HG03045 (cell line): ENCODE data around the gene NTF4.

ENCODE experiments used
- ATAC-seq: cut with Tn5 transposase; IDR thresholded peaks from one replicate; pipeline ENCODE4 v1.9.1; 2021; ENCODE audit warnings: mild to moderate bottlenecking, moderate library complexity; ENCODE audit not compliant: unreplicated experiment

The NTF4 gene, protein sequence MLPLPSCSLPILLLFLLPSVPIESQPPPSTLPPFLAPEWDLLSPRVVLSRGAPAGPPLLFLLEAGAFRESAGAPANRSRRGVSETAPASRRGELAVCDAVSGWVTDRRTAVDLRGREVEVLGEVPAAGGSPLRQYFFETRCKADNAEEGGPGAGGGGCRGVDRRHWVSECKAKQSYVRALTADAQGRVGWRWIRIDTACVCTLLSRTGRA

DNA sequence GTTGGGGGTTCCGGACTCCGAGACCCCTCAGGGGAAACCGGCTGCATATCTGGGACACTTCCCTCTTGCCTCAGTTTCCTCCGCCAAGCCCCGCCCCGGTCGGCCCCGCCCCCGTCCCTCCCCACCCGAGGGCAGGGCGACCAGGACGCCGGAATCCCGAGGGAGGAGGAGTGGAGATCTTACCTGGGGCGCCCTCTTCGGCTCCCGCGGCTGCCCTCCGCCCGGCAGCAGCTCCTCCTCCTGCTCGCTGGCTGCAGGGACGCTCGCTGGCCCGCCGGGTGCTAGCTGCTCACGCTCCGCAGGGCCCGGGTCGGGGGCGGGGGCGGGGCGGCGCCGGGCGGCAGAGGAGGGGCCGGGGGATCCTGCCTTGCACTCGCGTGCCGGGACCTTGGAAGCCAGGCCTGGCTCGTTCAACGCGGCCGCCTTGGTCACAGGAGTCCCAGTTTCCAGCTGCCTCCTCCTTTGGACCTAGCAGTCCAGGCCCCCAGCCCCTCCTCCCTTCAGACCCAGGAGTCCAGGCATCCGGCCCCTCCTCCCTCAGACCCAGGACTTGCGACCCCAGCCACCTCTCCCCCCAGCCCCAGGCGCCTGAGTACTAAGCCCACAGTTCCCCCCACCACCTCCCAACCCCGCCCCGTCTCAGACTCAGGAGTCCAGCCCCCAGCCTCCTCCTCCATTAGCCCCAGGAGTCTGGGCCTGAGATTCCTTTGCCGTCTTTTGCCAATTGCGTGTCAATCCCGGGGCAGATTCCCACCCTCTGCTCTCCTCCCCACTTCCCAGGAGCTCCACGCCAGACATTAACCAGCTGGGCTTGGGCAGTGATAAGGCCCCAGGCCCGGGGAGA lies at the start of gene NTF4:
NTF4 (minus strand) TSS at position 51 of the 844 bp plus-strand sequence. CDS start 2,821 bp downstream, outside the sequence.
- ATAC-seq: no peak

DNA sequence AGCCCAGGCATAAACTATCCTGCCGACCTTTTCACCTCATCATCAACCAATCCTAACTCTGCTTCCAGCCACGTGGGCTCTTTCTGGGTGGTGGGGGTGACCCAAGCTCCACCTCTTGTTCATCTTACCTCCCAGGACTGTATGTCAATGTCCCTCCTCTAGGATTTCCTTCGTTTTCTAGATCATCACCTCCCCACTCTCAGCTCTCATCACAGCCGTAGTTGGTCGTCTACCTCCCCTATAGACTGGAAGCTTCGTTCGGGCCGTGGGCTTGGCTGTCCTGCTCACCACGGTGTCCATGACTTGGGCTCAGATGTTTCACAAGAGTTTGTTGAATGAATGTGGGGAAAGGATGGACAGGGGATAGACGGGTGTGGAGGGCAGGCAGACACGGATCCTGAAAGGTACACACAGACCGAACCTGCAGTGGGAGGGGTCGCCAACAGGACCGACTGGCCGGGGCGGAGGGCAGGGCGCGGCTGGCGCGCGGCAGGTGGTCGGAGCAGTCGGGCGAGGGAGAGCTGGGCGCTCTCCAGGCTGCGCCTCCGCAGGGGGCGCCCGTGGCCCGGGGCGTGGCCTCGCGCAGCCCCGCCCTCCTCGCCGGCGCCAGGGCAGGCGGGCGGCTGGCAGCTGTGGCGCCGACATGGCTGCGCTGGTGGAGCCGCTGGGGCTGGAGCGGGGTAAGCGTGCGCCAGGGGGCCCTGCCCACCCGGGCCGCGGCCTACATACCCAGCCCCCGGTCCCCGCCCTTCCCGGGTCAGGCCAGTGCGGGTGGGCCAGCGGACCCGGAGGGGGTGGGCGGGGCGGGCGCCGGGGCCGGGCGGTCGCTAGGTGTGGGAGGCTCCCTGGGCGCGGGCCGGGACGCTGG lies 49.4 kb upstream of the NTF4 start, which contains the start of gene LIN7B:
LIN7B (plus strand) TSS at position 609 of the 868 bp plus-strand sequence; CDS start at position 644, 35 bp downstream.
- ATAC-seq: peak; percentile 42

DNA sequence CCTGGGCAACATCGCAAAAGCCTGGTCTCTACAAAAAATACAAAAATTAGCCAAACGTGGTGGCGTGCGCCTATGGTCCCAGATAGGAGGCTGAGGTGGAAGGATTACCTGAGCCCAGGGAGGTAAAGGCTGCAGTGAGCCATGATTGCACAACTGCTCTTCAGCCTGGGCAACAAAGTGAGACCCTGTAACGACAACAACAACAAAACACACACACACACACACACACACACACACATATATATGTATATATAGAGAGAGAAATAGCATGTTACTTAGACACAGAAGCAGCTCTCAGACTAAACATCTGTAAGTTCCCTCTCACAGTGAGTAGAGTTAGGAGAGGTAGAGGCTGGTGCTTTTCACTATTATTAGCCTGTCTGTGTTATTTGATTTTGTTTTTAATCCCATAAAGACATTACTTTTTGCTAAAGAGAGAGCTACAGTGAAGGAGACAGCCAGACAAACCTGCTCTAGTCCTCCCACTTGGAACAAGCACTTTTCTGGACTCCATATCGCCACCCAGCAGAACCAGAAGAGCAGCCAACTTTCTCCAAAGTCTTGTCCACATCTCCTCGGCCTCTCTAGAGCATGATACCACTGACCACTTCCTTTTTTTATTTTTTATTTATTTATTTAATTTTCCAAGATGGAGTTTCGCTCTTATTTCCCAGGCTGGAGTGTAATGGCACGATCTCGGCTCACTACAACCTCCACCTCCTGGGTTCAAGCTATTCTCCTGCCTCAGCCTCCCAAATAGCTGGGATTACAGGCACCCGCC lies 46.8 kb upstream of the NTF4 start:
- ATAC-seq: no peak

DNA sequence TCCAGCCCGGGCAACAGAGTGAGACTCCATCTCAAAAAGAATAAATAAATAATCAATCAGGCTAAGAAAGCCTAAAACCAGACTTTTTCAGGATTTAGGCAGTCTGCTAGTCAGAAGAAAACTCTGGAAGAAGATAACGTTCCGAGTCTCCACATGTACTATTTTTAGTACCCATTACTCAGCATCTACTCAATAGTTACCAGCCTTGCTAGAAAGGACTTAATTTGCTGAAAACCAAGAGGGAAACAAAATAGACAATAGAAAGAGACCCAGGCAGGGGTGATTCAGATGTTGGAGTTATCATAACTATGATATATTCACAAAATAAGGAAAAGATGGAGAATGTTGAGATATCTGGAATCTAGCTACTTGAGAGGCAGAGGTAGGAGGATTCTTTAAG lies 45.9 kb upstream of the NTF4 start:
- ATAC-seq: no peak

DNA sequence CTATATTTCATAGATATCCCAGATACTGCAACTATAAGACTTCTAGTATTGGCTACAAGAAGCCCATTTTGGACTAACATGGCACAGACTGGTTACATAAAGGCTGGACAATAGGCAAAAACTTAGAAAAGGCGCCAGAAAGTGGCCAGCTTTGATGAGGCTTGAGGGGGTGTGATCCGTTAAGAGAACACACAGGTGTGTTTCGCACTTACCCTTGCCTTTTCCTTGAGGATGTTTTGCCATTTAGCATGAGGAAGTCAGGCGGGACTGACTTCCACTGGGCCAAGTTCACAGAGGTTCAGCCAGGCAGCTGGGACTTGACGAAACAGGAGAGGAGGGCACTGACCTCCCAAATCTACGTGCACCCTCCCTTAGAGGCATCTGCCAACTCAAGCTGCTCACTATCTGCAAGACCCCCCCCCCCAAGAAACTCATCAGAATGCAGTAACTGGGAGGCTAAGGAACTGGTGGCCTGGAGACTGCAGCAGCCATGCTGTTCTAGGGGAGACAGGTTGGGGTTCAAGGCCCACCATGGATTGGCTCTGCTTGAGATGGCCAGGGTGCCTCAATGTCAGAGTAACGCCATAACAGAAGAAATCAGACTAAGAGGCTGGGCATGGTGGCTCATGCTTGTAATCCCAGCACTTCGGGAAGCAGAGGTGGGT lies 45.1 kb upstream of the NTF4 start:
- no peak for ATAC-seq

DNA sequence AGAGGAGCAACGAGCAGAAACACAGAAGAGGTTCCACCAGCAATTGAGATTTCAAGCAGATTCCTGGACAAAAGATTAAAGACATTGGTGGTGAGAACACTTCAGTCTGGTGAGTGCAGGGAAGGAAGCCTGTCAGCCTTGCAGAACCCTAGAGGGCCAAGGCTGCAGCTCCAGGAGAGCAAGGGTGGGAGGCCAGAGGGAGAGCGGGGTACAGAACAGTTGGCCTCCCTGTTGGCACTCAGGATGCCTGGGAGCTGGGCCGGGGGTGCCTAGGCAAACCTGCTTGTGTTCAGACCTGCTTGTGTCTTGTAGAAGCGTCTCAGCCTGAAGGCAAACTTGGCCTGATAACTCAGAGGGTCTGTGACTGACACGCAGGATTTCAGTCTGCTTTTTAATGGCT lies 44.4 kb upstream of the NTF4 start:
- no peak for ATAC-seq

DNA sequence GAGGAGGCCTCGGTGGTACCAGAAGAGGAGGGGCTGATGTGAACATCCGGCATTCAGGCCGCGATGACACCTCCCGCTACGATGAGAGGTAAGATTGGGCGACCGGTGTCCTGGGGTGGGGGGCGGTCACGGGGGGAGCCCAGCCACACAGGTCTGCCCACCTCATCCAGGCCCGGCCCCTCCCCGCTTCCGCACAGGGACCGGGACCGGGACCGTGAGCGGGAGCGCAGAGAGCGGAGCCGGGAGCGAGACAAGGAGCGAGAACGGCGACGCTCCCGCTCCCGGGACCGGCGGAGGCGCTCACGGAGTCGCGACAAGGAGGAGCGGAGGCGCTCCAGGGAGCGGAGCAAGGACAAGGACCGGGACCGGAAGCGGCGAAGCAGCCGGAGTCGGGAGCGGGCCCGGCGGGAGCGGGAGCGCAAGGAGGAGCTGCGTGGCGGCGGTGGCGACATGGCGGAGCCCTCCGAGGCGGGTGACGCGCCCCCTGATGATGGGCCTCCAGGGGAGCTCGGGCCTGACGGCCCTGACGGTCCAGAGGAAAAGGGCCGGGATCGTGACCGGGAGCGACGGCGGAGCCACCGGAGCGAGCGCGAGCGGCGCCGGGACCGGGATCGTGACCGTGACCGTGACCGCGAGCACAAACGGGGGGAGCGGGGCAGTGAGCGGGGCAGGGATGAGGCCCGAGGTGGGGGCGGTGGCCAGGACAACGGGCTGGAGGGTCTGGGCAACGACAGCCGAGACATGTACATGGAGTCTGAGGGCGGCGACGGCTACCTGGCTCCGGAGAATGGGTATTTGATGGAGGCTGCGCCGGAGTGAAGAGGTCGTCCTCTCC lies 43.2 kb upstream of the NTF4 start:
- no peak for ATAC-seq

DNA sequence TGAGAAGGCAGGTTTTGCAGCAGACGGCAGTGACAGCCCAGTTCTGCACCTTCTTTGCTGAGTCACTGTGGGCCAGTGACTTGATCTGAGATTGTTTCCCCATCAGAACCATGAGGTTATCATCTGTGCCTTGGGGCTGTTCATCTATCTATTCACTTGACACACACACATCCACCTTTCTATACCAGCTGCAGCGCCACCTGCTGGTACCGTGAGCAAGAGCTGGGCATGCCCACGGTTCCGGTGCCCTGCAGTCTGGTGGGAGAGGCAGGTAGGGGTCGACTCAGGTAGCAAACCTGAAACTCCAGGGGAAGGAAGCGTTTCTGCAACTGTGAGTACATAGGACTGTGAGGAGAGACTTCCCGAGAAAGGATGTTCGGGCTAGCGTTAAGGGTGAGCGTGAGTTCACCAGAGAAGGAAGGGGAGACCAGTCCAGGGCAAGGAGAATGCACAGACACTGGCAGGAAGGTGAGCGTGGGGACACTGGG lies 42.1 kb upstream of the NTF4 start:
- no peak for ATAC-seq

DNA sequence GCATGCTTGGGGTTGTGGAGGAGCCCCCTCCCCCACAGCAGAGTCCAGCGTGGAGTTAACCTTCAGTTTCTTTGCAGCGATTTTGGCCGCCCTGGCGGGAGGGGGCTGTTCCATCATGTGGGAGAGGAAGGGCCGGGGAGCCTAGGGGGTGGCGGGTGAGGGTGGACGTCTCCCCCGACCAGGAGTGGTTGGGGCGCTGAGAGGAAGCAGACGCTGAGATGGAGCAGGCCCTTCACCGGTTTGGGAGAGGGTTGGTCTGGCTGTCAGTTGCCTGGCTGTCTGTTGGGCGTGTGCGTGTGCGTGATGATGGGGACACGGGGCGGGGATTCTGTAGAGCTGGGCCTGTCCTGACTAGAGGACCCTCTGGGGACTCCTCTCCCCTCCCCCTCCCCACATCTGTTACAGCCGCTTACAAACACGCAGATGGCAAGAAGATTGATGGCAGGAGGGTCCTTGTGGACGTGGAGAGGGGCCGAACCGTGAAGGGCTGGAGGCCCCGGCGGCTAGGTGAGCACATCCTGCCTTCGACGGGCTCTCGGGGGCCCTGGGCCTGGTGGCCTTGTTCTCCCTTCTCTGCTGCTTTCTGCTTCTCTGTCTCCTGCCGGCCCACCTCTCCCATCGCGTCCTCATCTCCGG lies 39.7 kb upstream of the NTF4 start:
- no peak for ATAC-seq

DNA sequence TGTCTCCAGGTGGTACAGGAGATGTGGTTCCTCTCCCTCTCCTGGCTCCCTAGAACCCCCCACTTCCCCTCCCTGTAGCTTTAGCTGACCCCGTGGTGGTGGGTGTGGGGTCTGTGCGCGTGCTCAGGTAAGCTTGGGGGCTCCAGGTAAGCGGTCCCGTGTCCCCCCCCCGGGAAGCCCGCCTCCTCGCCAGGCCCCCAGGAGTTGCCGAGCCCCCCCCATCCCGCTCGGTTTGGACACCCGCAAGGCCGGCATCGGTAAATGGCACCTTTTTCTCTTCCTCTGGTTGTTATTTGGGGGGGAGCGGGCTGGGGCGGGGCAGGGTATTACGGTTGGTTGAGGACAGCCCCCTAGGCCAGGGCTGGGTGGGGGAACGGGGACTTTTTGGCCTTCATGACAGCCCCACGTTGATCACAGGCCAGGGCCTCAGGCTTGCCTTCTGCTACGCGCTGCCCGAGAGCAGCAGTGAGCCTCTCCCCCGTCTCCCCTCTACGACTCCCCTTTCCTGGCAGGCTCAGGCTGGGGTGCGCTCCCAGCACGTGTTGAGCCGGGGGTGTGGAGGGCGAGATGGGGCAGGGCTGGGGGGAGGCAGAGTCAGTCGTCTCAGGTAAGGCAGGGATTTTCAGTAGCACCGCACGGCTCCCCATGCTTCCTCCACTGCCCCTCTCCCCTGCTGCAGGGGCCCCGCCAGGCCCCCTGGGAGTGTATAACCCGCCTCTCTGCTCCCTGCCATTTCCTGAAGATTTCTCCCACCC lies 38.9 kb upstream of the NTF4 start:
- no peak for ATAC-seq

DNA sequence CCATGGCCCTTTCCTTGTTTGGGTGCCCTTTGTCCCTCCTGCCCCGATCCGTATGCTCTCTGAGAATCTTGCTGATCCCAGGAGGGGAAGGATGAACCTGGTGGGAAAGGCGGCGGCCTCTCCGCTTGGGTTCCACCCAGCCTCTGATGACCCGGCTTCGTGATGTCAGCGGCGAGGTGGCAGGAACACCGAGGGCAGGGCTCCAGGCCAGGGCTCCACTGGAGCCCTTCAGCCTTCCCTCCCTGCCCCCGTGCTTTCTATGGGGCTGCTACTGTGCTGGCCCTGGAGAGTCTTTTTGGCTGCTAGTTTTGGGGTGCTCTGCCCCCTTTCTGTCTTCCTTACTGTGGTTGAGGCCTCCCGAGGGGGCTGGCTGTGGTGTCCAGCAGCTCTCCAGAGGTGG lies 37.7 kb upstream of the NTF4 start:
- ATAC-seq: no peak

DNA sequence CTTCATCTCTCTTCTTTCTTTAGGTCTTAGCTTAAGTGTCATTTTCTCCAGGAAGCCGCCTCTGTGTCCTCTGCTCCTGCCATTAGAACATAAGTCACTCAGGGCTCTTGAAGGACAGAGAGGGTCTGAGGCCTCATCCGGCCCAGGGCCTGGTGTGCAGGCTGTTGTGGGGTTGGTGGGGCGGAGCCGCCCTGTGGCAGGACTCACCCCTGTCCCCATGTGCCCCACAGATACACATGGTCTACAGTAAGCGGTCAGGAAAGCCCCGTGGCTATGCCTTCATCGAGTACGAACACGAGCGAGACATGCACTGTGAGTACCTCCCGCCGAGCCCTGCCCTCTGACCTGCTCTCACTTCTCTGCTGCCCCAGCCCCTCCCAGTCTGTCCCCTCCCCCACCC lies 36.5 kb upstream of the NTF4 start:
- no peak for ATAC-seq

DNA sequence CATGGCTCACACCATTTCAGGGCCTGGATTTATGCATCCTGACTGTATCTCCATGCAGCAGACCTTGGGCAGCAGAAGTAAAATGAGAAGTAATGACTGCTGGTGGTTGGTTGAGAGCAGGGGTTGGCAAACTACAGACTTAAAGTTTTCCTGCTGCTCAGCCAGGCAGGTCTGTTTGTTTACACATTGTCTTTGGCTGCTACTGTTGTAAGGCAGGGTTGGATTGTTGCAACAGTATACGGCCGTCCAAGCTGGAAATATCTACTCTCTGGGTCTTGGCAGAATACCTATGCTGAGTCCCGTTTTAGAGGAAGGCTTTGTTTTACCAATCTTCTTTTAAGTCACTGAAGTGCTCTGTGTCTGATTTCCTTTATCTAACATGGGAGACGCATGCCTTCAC lies 34.2 kb upstream of the NTF4 start:
- ATAC-seq: no peak

DNA sequence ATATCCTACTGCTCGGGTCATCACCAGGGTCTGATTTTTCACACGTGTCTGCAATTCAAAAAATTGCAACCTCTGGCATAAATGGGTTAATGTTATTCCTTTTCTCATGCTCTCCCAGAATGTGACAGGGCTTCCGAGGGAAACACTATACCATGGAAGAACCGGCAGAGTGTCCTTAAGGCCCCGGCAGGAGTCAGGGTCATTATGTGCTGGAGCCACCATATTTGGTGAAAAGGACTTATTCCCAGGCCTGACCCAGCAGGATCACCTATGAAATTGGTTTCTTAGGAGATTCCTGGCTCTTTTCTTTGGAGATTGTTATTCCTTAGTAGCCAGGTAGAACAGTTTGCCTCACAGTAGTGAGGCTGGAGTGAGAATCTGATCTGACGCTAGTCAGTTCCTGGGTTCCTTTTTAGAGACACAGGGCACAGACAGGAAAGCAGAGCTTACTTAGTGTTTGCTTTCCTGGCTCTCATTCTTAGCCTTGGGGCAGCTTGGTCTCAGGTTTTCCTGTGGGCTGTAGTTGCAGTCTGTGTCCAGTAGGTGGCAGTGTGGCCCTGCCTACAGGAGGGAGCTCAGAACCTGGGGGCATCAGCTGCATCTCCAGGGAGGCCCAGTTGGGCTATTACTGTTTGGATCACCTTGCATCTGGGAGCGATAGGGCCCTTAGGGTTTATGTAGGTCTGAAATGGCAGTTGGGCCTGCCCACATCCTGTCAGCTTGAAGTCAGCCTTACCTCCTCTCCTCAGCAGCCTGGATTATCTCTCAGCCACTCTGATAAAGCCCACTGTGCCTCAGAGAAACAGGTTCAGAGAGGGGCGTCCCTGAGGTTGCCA lies 33.1 kb upstream of the NTF4 start:
- no peak for ATAC-seq

DNA sequence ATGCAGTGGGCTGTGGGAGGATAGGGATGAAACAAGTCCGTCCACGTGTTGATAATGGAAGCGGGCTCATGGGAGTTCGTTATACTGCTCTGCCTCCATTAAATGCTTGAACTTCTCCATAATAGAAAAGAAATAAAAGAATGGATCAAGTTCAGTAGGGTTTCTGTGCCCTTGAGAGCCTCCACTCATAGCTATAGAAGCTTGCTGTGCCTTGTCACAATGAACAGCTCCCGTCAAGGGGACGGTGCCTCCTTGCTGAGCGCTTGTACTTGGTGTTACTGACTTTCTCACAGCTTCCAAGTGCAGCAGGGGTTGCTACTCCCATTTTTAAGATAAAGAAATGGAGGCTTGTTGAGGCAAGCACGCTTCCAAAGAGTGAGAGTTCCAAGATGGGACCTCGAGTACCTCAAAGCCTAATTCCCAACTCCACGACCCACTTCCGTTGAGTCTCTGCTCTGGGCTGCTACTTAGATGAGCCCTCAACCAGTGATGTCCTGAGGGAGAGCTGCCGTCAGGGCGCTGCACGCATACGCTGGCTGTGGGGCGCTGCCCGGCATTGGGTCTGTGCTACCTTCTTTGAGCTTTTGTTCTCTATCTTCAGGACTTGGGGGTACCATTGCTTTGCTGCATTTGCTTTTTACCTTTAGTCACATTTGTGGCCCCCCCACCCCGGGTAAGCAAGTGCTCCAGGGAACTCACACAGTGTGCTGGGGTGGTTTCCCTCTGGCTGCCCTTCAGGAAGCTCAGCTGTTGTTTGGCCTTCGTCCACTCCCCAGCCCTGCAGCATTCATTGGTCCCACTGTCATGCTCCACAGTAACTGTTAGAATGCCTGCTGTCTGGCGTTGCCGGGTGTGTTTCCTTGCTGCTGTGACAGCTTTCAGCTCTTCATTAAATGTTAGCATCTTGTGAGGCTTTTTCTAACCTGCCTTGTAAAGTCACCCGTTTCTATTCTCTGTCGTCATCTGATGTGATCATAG lies 30.2 kb upstream of the NTF4 start:
- no peak for ATAC-seq

DNA sequence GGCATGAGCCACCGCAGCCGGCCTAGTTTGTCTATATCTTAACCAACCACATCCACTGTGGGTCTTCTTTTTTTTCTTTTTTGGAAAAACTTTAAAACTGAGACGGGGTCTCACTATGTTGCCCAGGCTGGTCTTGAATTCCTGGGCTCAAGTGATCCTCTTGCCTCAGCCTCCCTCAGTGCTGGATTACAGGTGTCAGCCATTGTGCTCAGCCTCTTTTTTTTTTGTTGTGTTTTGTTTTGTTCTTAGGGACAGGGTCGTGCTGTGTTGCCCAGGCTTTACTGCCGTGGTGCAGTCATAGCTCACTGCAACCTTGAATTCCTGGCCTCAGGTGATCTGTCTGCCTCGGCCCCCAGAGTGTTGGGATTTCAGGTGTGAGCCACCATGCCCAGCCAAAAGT lies 28.1 kb upstream of the NTF4 start:
- ATAC-seq: no peak
